Naive thymus-derived CD8-positive, alpha-beta T cell (primary cell): ENCODE data around the gene ZFPM1. TPM values are rescaled to one million over a fixed set of nuclear protein-coding genes. Genes with fewer than 3 reads are reported as not detected.

ENCODE experiments used
- ATAC-seq, 2 donors: fragments of 150-1000 bp; cut with Tn5 transposase in 1 of 2; sonication (Bioruptor Pico), chemical (Tn5 transposase) in 1 of 2; 1 replicate in 1 of 2; 2 replicates in 1 of 2; pipeline ENCODE4 v1.10.0; 2021; ENCODE audit warnings: mild to moderate bottlenecking in 2 of 2, moderate library complexity in 2 of 2
- POLR2A ChIA-PET: fragments of 350-600 bp; sonication (Branson Sonifier 250); formaldehyde crosslinking; loops from one replicate; lab custom pipeline; 2021; ENCODE audit warnings: antibody characterized with exemption; lab: Charles Lee
- DNase-seq, 10 donors: peaks; one replicate each; pipeline versions ENCODE4 v3.0.0 to v3.0.0-alpha.2; 2020 to 2022
- H3K27ac Mint-ChIP-seq, 10 donors: one replicate each; pipeline ENCODE4 v1.8.0; 2020 to 2022; ENCODE audit warnings: mild to moderate bottlenecking in 10 of 10, mixed read lengths in 10 of 10, moderate library complexity in 4 of 10, inconsistent platforms in 1 of 10
- H3K27me3 Mint-ChIP-seq, 5 donors: one replicate each; pipeline ENCODE4 v1.8.0; 2021 to 2022; ENCODE audit warnings: mixed read lengths in 5 of 5
- H3K36me3 Mint-ChIP-seq, 3 donors: one replicate each; pipeline ENCODE4 v1.8.0; 2020 to 2022; ENCODE audit warnings: mixed read lengths in 3 of 3, mild to moderate bottlenecking in 2 of 3, inconsistent platforms in 1 of 3
- H3K4me1 Mint-ChIP-seq, 4 donors: one replicate each; pipeline ENCODE4 v1.8.0; 2021 to 2022; ENCODE audit warnings: mixed read lengths in 4 of 4
- H3K4me3 Mint-ChIP-seq, 10 donors: one replicate each; pipeline ENCODE4 v1.8.0; 2020 to 2022; ENCODE audit warnings: mild to moderate bottlenecking in 10 of 10, mixed read lengths in 10 of 10, moderate library complexity in 6 of 10, inconsistent platforms in 1 of 10
- H3K9me3 Mint-ChIP-seq, 9 donors: one replicate each; pipeline ENCODE4 v1.8.0; 2020 to 2022; ENCODE audit warnings: mixed read lengths in 9 of 9, mild to moderate bottlenecking in 3 of 9, inconsistent platforms in 1 of 9, moderate library complexity in 1 of 9
- polyA plus RNA-seq, 3 donors: library from polyadenylated mRNA; unstranded; fragments of 300-500 nt; fragmentation: Illumina TruSeq; gene quantifications; one replicate each; pipeline ENCODE4 v1.2.3, GENCODE V29; 2021
- total RNA-seq, 8 experiments: library from RNA in 2 of 8; stranded (reverse) in 2 of 8; gene quantifications; one replicate each; pipeline ENCODE4 v1.2.3 and lab custom pipeline; 2021 to 2026

ZFPM1 gene
- total and polyA plus RNA-seq, 5 experiments from 2014 or later = 0.23 to 10.8 (median 0.36) TPM

DNA sequence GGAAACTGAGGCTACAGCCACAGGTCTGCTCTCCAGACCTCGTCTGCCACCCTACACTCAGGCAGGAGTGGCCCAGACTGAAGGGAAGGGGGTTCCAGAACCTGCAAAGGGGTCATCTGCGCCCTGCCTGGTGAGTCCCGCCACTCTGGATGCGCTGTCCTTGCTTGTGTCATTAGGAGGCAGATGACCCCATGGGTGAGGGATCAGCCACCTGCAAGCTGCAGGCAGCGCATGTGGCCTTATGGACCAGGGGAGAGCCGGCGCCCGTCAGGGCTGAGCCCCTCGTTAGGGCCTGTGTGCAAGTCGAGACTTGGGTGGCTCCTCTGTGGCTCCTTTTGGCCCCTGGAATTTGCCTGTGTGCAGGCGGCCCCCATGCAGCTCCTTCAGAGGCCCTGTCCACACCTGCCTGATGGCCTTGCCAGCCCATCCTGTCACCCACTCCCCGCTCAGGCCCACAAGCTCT lies 5.7 kb downstream of the ZFPM1 start:
- no peak for ATAC-seq
- POLR2A ChIA-PET = interaction anchor here (0.6 kb wide), 1 partner anchor 110 kb away, joined by 6 read pairs; no protein-coding TSS in a partner anchor
- peaks cover 0 to 1% (median 0%) of the 10 kb centered on the region in 9 donors for H3K9me3 Mint-ChIP-seq
- DNase-seq = no peak
- no peak overlapping the region for H3K4me3 Mint-ChIP-seq
- H3K27me3 Mint-ChIP-seq = no peaks in the 10 kb centered on the region
- H3K4me1 Mint-ChIP-seq = peaks cover 17 to 50% (median 40%) of the 10 kb centered on the region in 4 donors
- peak overlapping the region in 4 of 10 donors; percentile 25 to 84 (median 39) for H3K27ac Mint-ChIP-seq
- H3K36me3 Mint-ChIP-seq = no peaks in the 10 kb centered on the region

DNA sequence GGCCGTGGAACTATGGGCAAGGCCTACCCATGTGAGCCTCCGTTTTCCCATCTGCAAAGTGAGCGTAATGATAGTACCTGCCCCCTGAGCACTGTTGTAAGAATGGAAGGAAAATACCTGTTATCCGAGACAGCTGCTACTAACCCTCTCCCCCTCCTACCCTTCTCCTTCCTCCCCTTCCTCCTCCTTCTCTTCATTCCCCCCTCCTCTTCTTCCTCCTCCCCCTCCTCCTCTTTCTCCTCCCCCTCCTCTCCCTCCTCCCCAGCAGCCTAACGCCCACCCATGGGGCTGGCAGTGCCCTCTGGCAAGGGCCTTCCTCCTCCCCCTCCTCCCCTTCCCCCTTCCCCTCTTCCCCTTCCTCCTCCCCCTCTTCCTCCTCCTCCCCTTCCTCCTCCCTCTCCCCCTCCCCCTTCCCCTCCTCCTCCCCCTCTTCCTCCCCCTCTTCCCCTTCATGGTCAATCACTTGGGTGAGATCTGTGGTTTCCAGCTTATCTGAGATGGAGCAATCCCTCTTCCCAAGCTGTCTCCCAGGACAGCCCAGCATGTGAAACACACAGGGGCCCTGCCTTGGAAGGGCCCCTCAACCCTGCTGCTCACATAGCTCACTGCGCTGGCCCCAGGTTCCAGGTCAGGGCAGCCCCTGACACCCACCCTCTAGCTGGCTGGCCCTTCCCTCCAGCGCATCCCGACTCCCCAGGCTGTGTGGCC lies 6.4 kb downstream of the ZFPM1 start:
- no peaks in the 10 kb centered on the region for H3K27me3 Mint-ChIP-seq
- peaks cover 18 to 56% (median 43%) of the 10 kb centered on the region in 4 donors for H3K4me1 Mint-ChIP-seq
- POLR2A ChIA-PET = interaction anchor here (0.6 kb wide), 1 partner anchor 109 kb away, joined by 6 read pairs; no protein-coding TSS in a partner anchor
- DNase-seq (no peak), ATAC-seq (no peak)
- H3K27ac Mint-ChIP-seq = peak overlapping the region in 5 of 10 donors; percentile 21 to 84 (median 44)
- no peak overlapping the region for H3K4me3 Mint-ChIP-seq
- no peaks in the 10 kb centered on the region for H3K36me3 Mint-ChIP-seq
- peaks cover 0 to 1% (median 0%) of the 10 kb centered on the region in 9 donors for H3K9me3 Mint-ChIP-seq

DNA sequence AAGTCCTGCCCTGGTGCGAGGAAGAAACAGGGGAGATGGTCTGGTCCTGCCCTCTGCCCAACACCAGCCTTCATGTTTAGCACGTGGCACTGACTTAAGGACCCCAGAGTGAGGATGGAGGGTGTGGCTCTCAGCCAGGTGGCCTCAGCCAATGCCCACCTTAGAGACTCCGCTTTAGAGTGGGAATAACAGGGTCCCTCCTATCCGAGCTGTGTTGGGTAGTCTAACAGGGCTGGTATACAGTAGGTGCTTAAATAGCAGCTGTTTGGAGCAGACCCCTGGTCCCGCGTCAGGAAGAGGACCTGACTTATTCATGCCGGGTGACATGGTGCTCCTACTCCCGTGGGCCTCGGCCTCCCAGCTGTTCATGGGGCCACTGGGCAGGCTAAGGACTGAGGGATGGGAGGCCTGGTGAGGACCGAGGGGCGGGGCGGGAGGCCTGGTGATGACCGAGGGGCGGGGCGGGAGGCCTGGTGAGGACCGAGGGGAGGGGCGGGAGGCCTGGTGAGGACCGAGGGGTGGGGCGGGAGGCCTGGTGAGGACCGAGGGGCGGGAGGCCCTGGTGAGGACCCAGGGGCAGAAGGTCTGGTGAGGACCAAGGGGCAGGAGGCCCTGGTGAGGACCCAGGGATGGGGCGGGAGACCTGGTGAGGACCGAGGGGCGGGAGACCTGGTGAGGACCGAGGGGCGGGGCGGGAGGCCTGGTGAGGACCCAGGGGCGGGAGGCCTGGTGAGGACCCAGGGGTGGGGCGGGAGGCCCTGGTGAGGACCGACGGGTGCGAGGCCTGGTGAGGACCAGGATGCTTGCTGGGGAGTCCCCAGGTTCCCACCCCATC lies 7.6 kb downstream of the ZFPM1 start:
- H3K4me1 Mint-ChIP-seq = peaks cover 17 to 65% (median 49%) of the 10 kb centered on the region in 4 donors
- H3K27ac Mint-ChIP-seq = peak overlapping the region in 4 of 10 donors; percentile 6 to 84 (median 26)
- H3K4me3 Mint-ChIP-seq = peak overlapping the region in 1 of 10 donors; percentile 33
- ATAC-seq (no peak), DNase-seq (no peak)
- no peaks in the 10 kb centered on the region for H3K27me3 Mint-ChIP-seq
- POLR2A ChIA-PET = interaction anchor here (0.7 kb wide), 1 partner anchor 12 kb away, joined by 3 read pairs; no protein-coding TSS in a partner anchor
- H3K9me3 Mint-ChIP-seq = peaks cover 0 to 1% (median 0%) of the 10 kb centered on the region in 9 donors
- H3K36me3 Mint-ChIP-seq = no peaks in the 10 kb centered on the region

DNA sequence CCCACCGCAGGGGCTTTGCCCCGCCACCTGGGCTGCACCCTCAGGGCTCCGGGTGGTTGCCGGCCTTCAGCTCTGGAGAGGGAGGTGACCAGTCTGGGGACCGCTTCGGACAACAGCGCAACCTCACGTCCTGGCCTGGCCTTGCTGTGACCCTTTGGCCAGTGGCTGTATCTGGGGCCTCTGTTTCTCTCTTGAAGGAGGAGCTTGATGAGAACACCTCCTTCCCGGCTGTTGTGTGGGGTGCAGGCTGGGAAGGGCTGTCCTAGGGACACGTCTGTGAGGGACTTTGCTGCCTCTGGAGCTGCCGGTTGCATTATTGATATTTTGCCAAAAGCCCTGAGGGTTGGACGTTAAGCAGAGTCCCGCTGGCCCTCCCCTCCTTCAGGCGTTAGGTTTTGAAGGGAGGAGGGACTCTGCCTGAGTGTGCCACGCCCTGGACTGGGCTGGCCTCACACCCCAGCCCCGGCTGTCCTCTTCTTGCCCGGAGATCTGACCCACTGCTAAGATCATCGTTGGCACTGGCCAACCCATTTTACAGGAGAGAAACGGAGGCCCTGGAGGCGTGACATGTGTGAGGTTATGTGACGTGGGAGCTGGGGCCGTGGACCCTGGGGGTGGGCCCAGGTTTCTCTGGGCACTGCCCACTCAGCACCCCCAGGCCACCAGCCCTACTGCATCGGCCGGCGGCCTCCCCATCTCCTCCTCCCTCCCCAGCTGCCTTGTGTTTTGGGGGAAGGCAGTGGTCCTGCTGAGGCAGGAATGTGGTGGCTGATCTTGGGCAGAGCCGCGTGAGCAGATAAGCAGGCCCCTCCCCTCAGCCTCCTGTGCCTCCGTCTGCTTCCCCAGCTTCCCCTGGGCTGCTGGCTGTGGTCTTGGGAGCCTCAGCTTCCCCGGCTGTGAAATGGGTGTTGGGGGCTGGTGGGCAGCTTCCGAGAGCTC lies 8.5 kb downstream of the ZFPM1 start:
- Mint-ChIP-seq H3K4me3 (peak overlapping the region in 2 of 10 donors; percentile 61), H3K36me3 (no peaks in the 10 kb centered on the region), H3K27ac (peak overlapping the region in 4 of 10 donors; percentile 37 to 79 (median 61)), H3K27me3 (no peaks in the 10 kb centered on the region), H3K4me1 (peaks cover 13 to 68% (median 51%) of the 10 kb centered on the region in 4 donors), H3K9me3 (peaks cover 0 to 1% (median 0%) of the 10 kb centered on the region in 9 donors)
- ATAC-seq (no peak), DNase-seq (no peak)
- POLR2A ChIA-PET = no interaction called here

DNA sequence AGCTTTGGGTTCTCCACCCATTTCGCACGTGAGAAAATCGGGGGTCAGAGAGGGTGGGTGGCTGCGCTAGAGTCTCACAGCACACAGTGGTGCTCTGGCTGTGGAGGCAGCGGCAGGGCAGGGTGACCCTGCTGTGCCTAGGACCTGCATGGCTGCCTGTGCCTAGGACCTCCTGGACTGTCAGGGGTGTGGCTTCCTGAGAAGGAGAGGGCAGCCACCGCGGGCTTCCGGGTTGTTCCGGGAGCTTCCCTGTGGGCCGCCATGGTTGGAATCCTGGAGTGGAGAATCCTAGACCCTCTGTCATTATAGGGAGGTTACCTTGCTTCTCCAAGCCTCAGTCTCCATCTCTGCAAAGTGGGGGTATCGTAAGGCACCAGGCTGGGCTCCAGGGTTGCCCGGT lies 9.3 kb downstream of the ZFPM1 start:
- POLR2A ChIA-PET = no interaction called here
- H3K27me3 Mint-ChIP-seq = no peaks in the 10 kb centered on the region
- H3K27ac Mint-ChIP-seq = peak overlapping the region in 1 of 10 donors; percentile 14
- H3K9me3 Mint-ChIP-seq = peaks cover 0 to 1% (median 0%) of the 10 kb centered on the region in 9 donors
- H3K4me3 Mint-ChIP-seq = no peak overlapping the region
- H3K36me3 Mint-ChIP-seq = no peaks in the 10 kb centered on the region
- H3K4me1 Mint-ChIP-seq = peaks cover 14 to 69% (median 51%) of the 10 kb centered on the region in 4 donors
- ATAC-seq (no peak), DNase-seq (no peak)

DNA sequence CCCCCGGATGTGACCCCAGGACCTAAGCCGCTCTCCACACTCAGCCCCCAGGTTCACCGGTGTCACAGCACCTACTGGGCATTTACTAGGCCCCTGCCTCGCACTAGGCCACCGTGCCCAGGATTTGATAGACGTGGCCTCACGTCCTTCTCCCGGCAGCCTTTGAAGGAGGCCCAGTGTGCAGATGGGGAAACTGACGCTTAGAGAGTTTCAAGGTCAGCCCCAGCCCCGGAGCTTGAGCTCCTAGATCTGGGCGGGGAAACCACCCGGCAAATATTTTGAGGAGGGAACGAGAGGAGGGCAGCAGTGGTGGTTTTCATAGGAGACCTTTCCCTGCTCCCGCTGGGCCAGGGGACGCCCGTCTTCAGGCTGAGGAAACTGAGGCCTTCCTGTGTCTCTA lies 10.3 kb downstream of the ZFPM1 start:
- no peak for ATAC-seq
- H3K4me1 Mint-ChIP-seq = peaks cover 11 to 73% (median 52%) of the 10 kb centered on the region in 4 donors

DNA sequence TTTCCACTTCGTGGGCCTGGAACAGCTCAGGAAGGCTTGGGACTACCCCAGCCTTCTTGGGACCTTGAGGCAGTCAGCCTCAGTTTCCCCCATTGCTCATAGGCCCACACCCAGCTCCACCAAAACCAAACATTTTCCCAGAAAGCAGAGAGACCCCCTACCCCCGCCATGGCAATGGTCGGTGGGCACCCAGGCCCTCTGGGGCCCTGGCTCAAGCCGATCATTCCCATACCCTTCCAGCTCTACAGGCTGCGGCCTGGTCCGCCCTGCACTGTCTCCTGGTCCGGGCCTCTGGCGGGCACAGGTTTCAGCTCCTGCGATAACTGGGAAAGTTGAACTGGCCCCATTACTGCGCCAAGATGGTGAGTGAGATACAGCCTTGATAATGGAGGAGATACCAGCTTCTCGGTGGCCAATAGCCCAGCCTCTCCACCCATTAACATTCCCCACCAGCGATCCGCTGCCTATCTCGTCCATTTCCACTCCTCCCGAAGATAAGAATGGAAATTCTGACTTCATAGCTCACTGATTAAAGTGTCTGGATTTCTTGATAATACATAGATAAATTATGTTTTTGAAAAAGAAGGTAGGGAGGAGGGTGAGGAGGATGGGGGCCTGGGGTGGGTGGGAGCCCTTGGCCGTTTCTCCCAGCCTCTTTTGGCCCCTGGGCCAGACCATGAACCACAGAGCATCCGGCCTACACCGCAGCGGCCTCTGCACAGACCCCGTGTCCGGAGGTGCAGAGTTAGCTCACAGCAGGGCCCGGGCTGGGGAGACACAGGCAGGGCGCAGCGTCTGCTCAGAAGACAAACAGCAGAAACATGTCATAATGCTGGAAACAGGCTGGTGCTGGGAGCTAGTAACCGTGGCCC lies 11.6 kb downstream of the ZFPM1 start:
- no peak for DNase-seq
- Mint-ChIP-seq H3K27ac (peak overlapping the region in 7 of 10 donors; percentile 44 to 91 (median 74)), H3K4me3 (peak overlapping the region in 5 of 10 donors; percentile 3 to 52 (median 48)), H3K4me1 (peaks cover 12 to 74% (median 55%) of the 10 kb centered on the region in 4 donors), H3K9me3 (peaks cover 0 to 1% (median 0%) of the 10 kb centered on the region in 9 donors), H3K27me3 (no peaks in the 10 kb centered on the region), H3K36me3 (no peaks in the 10 kb centered on the region)
- ATAC-seq = no peak
- POLR2A ChIA-PET = interaction anchor here (1.3 to 2.4 kb wide), 2 partner anchors 10 to 14 kb away, joined by 3 to 8 read pairs; no protein-coding TSS in a partner anchor

More for the DNA sequence above, 10.3 kb downstream of the ZFPM1 start:
- Mint-ChIP-seq H3K27me3 (no peaks in the 10 kb centered on the region), H3K27ac (peak overlapping the region in 2 of 10 donors; percentile 23 to 38), H3K4me3 (peak overlapping the region in 1 of 10 donors; percentile 16), H3K36me3 (no peaks in the 10 kb centered on the region), H3K9me3 (peaks cover 0 to 1% (median 0%) of the 10 kb centered on the region in 9 donors)
- no peak for DNase-seq
- POLR2A ChIA-PET = interaction anchor here (1.3 kb wide), 1 partner anchor 16 kb away, joined by 3 read pairs; no protein-coding TSS in a partner anchor

DNA sequence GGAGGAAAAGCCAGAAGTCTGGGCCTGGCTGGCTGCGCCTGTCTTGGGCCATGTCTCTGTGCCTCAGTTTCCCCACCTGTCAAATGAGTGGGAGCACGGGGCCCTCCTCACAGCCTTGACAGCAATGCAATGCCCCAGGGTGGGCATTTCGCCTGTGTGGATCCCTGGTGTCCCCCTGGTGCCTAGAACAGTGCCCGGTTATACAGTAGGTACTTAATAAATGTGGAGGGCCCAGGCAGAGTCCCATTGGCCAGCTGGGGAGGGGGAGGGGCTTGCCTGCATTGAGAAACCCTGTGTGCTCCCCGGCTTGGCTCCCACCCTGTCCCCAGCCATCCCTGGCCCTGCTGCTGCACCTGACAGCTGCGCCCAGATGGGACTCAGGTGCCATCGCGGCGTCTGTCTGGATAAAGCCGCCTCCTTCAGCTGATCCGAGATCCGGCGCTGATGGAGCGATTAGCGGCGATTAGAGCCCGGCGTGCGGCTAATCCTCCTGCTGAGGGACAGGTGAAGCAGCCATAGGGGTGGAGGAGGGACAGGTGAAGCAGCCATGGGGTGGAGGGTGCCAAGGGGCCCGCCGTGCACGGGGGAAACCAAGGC lies 12.4 kb downstream of the ZFPM1 start:
- Mint-ChIP-seq H3K9me3 (peaks cover 0 to 1% (median 0%) of the 10 kb centered on the region in 9 donors), H3K36me3 (no peaks in the 10 kb centered on the region), H3K4me1 (peaks cover 13 to 74% (median 57%) of the 10 kb centered on the region in 4 donors), H3K4me3 (peak overlapping the region in 5 of 10 donors; percentile 11 to 60 (median 23)), H3K27ac (peak overlapping the region in 5 of 10 donors; percentile 44 to 91 (median 76)), H3K27me3 (no peaks in the 10 kb centered on the region)
- ATAC-seq (no peak), DNase-seq (no peak)
- POLR2A ChIA-PET = interaction anchor here (2.4 kb wide), 1 partner anchor 11 kb away, joined by 8 read pairs; no protein-coding TSS in a partner anchor

DNA sequence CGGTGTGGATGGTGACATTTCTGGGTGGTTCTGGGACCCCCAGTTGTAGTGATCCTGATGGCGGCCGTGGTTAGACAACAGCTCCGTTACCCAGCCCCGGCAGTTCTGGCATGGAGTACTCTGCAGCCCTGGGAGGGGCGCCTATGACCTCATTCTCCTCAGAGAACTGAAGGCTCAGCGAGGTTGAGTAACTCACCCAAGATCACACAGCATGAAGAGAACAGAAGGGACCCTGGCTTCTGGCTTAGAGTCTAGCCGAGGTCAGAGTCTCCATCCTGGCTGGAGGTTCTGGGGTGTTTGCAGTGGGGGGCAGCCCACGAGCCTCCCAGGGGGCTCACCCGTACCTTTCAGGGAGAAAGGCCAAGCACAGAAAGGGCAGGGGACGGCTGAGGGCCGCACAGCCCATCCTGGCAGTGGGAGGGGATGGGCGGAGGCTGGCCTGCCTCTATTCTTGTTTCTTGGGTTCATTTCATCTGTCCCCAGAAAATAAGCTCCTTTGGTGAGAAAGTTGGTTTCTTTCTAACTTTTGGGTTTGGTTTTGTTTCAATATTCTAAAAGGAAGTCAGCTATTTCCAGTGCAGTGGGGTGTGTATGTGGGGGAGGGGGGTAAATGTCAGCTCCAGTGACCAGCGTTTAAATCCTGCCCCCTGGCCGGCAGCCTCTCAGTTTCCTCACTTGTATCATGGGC lies 13.2 kb downstream of the ZFPM1 start:
- Mint-ChIP-seq H3K4me1 (peaks cover 17 to 79% (median 64%) of the 10 kb centered on the region in 4 donors), H3K27ac (peak overlapping the region; percentile 37 to 90 (median 70)), H3K9me3 (peaks cover 0 to 1% (median 0%) of the 10 kb centered on the region in 9 donors), H3K4me3 (peak overlapping the region in 9 of 10 donors; percentile 8 to 60 (median 30)), H3K36me3 (no peaks in the 10 kb centered on the region), H3K27me3 (no peaks in the 10 kb centered on the region)
- ATAC-seq (no peak), DNase-seq (no peak)
- POLR2A ChIA-PET = interaction anchor here (0.9 to 2.4 kb wide), 2 partner anchors 12 to 237 kb away, joined by 3 to 8 read pairs; no protein-coding TSS in a partner anchor

DNA sequence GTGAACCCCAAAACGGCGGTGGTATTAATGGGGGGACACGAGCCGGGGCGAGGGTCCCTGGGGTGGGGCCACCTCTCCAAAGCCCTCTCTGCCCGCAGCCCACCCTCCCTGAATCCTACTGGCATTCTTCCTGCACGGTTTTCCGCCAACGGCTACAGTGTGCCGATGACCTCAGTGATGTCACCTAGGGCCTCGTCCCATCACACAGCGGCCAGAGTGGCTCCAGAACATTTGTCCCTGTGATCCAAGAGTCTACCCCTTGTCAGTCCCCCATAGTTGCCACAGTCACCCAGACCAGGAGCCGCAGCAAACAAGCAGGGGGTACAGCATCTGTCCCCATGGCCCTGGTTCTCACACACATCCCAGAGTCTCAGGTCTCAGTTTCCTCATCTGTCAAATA lies 13.9 kb downstream of the ZFPM1 start:
- H3K9me3 Mint-ChIP-seq = peaks cover 0 to 1% (median 0%) of the 10 kb centered on the region in 9 donors
- no peaks in the 10 kb centered on the region for H3K27me3 Mint-ChIP-seq
- POLR2A ChIA-PET = interaction anchor here (0.9 to 2.4 kb wide), 2 partner anchors 12 to 236 kb away, joined by 3 to 8 read pairs; no protein-coding TSS in a partner anchor
- no peak for DNase-seq
- peaks cover 17 to 79% (median 64%) of the 10 kb centered on the region in 4 donors for H3K4me1 Mint-ChIP-seq
- ATAC-seq = no peak
- H3K36me3 Mint-ChIP-seq = no peaks in the 10 kb centered on the region
- peak overlapping the region in 4 of 10 donors; percentile 19 to 64 (median 26) for H3K4me3 Mint-ChIP-seq
- H3K27ac Mint-ChIP-seq = peak overlapping the region in 9 of 10 donors; percentile 14 to 90 (median 43)
